ENCODE results near the gene FMO5.
"Not testable (repeated sequence)": the region's sequence is repeated elsewhere in the genome, so short reads cannot be mapped to it uniquely, and the experiment has no call there.

The FMO5 gene

DNA sequence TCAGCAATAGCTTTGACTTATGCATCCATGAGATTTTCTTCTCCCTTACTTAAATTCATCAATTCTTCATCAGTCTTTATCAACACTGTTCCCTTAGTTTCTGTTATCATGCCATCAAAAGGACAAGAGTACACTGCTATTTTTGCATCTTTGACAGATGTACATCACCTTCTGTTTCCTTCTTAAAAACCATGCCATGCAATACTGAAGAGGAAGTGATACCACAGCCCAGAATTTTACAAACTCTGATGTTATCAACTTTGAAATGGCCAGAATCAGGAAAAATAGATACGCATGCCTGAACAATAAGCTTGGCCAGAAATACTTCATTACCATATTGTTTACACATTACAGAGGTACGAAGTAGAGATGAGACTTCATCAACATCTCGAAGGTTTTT, 21.1 kb downstream of the FMO5 start:
- no peak for DNase-seq

DNA sequence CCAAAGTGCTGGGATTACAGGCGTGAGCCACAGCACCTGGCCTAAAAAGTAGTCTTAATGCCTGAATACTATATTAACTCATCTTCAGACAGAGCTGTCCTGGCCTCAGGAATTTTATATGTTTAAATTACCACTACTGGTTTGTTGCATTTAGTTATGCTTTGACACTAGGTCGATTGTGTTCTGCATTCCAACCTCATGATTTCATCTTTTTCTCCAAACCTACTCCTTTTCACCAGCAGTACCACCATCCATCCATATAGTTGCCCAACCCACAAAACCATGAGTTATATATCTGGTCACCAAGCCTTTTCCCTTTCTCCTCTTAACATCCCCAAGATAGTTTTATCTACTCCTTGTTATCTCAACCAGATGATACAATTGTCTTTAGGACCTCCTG, 22.6 kb downstream of the FMO5 start:
- DNase-seq = no peak

DNA sequence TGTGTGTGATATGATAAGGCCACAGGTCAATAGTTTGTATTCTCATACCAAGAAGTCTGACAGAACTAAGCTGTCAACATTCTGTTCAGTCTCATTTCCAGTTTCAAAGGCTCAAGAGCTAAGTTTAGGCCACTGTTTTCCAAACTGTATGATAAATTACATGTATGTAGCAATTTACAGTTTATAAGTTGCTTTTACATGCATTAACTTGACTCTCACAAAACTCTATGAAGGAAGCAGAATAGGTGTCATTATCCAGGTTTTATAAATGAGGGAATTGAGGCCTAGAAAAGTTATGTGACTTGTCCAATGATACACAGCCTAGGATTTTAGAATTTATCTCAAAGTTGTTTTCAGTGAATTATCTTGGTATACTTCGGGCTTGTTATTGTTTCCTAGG, 23.4 kb downstream of the FMO5 start:
- no peak for DNase-seq

DNA sequence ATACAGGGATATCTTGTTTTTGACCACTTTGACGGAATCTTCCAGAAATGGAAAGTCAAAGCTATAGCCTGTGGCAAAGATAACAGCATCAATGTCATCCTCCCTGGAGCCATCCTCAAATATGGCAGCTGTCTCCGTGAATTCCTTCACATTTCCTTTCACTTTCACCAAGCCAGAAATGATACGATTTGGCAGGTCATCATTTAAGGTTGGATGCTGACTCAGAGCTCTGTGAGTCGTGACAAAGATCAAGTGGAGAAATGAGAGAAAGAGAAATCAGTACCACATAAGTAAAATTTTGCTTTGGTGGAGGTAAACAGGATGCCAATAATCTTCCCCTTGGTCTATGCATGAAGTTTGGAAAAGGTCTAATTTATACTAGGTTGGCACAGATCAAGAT, 23.9 kb downstream of the FMO5 start:
- DNase-seq = no peak

DNA sequence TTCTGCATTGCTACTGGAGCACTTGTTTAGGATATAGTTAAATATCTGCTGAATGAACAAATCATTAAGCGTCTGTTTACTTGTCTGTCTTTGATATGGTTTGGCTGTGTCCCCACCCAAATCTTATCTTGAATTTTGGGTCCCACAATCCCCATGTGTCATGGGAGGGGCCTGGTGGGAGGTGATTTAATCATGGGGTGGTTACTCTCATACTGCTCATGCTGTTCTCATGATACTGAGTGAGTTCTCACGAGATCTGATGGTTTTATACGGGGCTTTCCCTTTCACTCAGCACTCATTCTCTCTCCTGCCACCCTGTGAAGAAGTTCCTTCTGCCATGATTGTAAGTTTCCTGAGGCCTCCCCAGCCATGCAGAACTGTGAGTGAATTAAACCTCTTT, 27.8 kb downstream of the FMO5 start:
- not testable (repeated sequence) for DNase-seq

DNA sequence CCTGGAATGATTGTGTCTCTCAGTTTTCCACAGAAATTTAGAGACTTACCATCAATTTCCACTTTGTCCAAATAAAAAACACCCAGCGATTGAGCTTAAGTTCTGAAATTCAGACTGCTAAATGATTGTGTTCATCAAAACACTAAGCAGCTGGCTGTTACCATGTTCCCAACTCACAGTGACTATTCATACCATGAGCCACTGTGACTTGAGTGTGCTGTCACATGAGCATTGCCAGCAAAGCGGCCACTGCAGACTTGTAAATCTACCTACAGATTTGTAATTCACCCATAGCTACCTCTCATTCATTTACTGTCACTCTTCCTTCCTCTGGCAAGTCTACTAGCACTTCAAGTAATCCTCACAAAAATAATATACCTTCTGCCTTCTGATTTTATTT, 35.6 kb downstream of the FMO5 start:
- DNase-seq = no peak

DNA sequence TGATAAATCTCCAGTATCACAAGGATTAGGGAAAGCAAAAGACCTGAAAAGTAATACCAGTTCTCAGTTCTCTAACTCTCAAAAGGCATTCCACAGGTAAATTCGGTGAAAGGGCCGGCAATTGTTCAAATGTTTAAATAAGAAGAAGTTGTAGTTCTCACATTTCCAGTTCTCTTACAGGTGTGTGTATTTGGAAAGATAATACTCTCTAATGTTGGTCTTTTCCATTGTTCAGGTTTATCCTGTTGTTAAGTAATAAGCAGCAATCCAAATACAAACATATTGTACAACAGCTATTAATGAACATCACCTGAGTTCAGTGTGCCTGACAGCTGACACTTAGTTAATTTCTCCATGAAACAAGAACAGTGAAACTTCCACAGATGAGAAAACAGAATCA, 39.7 kb downstream of the FMO5 start:
- no peak for DNase-seq

DNA sequence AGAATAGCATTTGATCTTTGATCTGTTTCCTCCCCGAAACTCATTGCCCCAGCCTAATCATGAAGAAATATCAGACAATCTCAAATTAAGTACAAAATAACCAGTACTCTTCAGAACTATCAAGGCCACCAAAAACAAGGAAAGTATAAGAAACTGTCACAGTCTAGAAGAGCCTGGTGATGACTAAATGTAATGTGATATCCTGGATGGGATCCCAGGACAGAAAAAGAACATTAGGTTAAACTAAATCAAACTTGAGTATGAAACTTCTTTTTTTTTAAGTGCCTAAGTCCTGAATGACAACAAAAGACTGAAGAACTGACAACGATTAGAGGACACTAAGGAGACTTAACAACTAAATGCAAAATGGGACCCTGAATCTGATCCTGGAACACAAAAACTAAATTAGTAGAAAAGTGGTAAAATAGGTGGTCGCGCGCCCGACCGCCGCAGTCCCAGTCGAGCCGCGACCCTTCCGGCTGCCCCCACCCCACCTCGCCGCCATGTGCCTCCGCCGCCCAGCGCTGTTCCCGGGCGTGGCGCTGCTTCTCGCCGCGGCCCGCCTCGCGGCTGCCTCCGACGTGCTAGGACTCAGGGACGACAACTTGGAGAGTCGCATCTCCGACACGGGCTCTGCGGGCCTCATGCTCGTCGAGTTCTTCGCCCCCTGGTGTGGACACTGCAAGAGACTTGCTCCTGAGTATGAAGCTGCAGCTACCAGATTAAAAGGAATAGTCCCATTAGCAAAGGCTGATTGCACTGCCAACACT, 47.3 kb downstream of the FMO5 start:
- peak; percentile 4 for DNase-seq

DNA sequence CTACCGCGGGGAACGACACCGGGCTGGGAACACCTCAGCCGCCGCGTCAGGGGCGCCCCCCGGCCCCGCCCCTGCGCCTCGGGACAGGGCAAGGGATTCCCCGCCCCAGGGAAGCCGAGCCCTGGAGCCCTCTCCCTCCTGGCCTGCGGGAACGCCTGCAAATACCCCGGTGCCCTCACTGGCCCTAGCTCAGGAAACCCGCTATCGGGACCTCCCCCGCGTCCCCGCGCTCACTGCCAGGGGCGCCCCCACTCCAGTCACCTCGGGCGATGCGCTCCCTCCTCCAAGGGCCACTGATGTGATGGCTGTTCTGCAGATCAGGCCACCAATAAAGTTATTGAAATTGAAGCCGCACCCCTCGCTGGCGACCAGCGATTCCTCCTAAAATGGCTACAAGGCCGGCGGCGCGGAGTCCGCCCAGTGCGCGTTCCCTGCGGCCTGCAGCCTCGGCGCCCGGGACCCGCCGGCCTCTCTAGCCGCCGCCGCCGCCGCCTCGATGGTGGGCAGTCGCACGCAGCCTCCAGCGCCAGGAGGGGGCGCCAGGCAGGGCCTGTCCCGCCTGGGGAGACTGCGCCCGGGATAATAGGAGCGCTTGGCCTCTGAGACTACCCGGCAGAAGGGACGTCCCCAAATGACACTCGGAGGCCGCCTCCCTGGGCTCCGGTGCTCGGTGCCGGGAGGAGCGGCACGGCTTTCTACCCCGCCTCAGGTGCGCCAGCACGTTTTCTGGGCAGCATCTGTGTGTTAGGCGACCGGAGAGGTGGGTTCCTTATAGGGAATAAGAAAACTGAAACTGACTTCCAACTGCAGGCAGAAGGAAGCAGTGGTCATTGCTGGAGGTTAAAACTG, 52.7 kb downstream of the FMO5 start, which contains the start of gene PRKAB2:
PRKAB2 (minus strand) TSS at position 303 of the 849 bp plus-strand sequence. CDS start 326 bp downstream, outside the sequence.
- DNase-seq = peak; percentile 95

DNA sequence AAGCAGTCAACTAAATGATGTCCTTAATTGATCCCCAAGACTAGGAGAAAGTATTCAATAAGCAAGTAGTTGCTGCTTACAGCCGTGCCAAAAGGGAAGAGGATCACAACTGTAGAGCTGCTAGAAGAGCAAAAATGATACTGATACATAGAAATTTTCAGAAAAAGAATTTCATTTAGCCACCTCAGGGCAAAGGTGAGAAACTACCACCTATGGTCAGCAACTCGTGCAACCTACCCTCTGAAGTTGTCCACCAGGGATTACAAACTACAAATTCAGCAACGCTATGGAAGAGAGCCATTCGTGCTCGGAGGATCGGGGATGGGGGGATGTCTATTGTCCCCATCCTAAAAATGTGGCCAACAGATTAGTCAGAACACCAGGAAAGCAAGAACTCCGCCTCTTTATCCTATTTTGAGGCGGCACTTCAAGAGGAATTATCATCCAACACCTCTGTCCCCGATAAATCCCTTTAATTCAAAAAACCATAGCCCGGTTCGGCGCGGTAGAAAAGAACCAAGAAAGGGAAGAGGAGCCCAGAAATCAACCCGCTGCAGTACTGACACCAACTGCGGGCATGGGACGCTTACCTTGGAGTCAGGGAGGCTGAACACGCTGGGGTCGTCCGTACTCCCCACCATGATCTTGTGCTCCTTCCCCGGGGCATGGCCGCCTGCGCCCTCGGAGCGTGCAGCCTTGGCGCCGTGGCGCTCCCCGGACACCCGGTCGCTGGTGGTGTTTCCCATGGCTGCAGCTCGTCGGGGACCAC, 53.6 kb downstream of the FMO5 start:
- no peak for DNase-seq

DNA sequence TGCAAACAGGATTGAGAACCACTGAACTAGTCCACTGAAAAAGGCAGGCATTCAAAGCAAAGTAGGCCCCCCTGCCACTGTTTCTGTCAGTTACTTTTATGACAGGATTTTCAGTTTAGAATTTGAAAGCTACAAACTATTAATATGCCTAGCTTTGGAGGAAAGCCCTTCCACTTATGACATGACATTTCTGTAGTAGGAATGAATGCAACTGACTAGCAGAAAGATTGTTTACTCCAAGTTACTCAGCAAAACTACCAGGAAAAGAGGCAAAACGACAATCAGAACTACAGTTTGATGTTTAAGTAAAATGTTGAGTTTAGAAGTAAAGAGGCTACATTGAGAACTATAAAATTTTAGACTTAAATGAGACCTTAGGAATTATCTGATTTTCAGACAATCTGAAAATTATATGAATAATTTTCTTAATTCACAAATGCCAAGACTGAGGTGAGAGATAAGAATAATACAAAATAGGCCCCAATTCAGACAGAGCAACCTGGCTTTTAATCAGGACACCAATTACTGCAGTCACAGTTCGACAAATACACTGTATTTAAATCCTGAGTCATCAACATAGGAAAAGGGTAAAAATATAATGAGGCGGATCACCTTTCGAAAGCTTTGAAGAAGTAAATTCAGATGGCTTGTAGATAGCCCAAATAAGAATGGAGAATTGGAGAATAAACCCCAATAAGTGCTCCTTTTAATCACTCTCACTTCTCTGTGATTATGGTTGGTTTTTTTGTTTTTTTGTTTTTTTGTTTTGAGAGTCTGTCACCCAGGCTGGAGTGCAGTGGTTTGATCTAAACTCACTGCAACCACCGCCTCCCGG, 55.1 kb downstream of the FMO5 start:
- no peak for DNase-seq

DNA sequence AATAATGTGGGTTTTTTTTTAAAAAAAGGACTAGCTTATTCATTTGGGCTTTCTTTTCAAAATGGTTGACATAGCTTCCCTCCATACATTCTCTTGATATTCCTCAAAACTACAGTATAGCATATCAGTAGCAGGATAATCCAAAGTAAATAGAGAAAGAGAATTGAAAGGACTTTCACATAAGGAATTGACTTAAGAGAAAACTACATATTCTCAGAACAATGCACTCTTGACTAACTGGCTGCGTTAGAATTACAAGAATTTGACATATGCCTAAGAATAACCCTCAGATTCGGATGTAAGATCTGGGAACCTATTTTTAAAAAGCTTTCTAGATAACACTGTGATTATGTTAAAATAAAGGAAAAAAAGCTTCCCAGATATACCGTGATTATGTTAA, 56.0 kb downstream of the FMO5 start:
- no peak for DNase-seq

DNA sequence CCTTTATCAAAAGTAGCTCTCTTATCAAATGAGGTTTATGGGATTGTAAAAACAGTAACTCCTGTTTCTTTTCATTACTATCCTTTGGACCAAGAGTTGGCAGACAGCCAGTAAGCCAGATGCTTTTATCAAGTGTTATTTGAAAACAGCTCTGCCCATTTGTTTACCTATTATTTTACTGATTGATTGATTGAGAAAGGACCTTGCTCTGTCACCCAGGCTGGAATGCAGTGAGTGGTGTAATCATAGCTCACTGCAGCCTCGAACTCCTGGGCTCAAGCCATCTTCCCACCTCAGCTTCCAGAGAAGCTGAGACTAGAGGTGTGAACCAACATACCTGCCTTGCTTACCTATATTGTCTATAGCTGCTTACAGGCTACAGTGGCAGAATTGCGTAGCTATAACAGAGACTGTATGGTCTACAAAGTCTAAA, 56.5 kb downstream of the FMO5 start:
- no peak for DNase-seq

DNA sequence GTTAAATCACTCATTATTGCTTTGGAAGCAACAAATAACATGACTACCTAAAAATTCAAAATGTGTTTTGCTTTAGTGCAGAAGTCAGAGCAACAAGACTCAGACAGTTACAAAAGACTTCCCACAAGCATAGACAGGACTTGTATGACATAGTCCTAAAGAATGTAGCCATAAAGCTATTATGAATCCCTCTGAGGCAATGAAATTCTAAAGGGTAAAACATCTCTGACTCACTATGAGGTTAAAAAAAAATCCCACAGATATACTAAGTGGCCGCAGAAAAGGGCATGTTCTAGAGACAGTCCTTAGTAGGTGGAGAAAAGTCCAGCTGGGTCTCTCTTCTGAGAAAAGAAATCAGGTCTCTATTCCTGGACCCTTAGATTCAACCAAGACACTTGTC, 57.8 kb downstream of the FMO5 start:
- DNase-seq = no peak

DNA sequence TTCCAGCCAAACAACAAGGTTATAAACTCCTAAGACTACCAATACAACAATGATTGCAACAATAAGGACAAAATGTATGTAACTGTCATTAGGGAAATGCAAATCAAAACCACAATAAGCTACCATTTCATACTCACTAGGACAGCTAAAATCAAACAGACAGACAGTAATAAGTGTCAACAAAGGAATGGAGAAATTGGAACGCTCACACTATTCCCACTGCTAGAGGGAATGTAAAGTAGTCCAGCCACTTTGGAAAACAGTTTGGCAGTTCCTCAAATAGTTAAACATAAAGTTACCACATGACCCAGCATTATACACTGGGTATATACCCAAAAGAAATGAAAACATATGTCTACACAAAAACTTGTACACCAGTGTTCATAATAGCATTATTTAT, 62.1 kb downstream of the FMO5 start:
- DNase-seq = no peak

DNA sequence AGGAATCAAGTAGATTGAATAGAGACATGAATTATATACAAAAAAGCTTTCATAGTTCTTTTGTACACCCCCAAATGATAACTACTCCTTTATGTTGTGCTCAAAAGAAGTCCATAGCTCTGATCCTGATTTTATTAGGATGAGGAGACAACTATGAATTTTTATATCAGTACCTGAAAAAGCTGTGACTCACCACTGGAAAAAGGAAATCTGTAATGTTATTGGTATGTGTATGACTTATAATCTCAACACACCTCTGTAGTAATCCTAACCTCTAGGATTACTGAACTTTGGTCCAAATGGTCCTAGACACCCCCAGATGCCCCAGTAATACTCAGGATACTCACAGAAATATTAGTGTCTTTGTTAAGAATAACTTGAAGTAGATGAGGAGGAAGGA, 63.0 kb downstream of the FMO5 start:
- DNase-seq = no peak

DNA sequence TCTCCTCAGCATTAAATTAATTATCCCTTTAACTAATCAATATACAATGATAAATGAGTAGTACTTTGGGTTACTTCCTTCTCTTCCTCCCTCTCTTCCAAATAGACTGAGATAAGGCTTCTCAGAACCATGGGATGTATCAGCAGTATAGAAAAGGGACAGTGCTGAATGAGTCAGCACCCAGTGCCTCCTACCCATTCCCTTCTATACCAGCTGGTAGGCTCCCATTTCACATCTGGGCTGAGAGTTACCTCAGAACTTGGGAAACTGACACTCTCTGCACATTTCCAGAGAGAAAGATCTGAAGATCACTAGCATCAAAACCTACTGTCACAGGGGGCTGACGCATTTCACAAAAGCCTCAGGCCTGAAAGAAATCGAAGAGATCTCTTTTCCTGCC, 68.0 kb downstream of the FMO5 start:
- not testable (repeated sequence) for DNase-seq

DNA sequence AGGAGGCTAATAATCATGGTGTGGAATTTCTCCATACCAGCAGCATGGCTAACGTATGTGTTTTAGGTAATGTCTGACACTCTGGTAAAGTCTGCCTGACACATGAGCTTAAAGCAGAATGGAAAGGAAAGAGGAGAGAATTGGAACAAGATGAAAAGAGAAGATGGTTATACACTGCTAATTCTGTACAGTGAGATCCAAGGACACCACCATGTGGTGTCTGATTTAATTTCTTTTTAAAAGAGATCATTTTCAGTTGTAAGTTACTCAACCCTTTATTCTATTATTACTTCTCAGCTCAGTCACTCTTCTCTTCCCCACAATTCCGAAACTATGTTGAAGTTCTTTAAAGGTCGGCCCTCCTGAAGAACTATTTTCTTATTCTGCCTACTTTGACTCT, 68.5 kb downstream of the FMO5 start:
- DNase-seq = no peak

DNA sequence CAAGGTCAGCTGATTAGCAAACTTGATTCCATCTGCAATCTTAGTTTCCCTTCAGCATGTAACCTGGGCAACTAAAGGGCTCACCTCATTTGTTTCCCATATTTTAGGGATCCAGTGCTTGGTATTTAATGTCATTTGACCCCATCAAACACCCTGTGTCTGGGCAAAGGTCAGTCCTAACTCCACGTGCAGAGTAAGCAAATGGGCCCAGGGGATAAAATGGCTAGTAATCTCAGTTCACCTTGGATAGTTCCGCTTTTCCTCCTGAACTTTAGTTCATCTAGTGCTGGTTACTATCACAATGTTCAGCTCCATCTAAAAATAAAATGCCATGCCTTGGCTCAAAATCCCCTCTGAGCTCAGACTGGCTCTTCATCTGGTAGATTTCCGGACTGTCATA, 72.4 kb downstream of the FMO5 start:
- DNase-seq = no peak

DNA sequence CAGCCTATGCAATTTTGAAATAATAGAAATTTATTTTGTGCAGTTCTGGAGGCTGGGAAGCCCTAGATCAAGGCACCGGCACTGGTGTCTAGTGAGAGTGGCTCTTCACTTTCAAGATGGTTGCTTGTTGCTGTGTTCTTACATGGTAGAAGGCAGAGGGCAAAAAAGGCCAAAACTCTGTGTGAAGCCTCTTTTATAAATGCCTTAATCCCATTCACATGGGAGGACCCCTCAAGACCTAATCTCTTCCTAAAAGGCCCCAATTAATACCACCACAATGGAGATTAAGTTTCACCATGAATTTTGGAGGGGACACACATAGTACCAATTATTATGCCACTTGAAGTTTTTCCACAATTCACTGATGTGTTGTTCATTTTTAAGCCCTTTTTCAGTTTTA, 73.9 kb downstream of the FMO5 start:
- DNase-seq = no peak

DNA sequence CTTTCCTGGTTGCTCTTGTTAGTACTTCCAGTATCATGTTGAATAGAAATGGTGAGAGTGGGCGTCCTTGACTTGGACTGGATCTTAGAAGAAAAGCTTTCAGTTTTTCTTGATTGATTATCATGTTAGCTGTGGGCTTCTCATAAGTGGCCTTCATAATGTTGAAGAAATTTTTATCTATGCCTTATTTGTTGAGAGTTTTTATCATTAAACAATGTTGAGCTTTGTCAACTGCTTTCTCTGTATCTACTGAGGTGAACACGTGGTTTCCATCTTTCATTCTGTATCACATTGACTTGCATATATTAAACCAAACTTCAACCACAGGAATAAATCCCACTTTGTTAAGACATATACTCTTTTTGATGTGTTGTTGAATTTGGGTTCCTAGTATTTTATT, 82.3 kb downstream of the FMO5 start:
- no peak for DNase-seq
